Type B pancreatic cell (in vitro differentiated cells): ENCODE measurements around the gene HNRNPL. TPM values are rescaled to one million over a fixed set of nuclear protein-coding genes. Genes with fewer than 3 reads are reported as not detected.

Experiments used
- DNase-seq: peaks from one replicate; pipeline ENCODE4 v3.0.0; 2021; ENCODE audit warnings: mixed read lengths; ENCODE audit not compliant: unreplicated experiment; ENCODE audit errors: extremely low spot score
- H3K27ac Mint-ChIP-seq: 2 replicates; pipeline ENCODE4 v1.8.0; 2021; ENCODE audit warnings: mild to moderate bottlenecking, mixed read lengths
- H3K27me3 Mint-ChIP-seq: 2 replicates; pipeline ENCODE4 v1.8.0; 2021; ENCODE audit warnings: mixed read lengths
- H3K36me3 Mint-ChIP-seq: 2 replicates; pipeline ENCODE4 v1.8.0; 2021; ENCODE audit warnings: mixed read lengths
- H3K4me1 Mint-ChIP-seq: one replicate; pipeline ENCODE4 v1.8.0; 2021; ENCODE audit warnings: mixed read lengths; ENCODE audit not compliant: unreplicated experiment
- H3K4me3 Mint-ChIP-seq: 2 replicates; pipeline ENCODE4 v1.8.0; 2021; ENCODE audit warnings: mild to moderate bottlenecking, mixed read lengths
- H3K9me3 Mint-ChIP-seq: 2 replicates; pipeline ENCODE4 v1.8.0; 2021; ENCODE audit warnings: mixed read lengths
- CTCF ChIP-seq: fragments of 200-600 bp; sonication (generic); conservative IDR thresholded peaks from 2 replicates; pipeline ENCODE4 v1.5.0; 2021; ENCODE audit warnings: antibody characterized with exemption, mild to moderate bottlenecking
- total RNA-seq: library from RNA; stranded (reverse); gene quantifications from 2 replicates; pipeline ENCODE4 v1.2.1, GENCODE V29; 2021; ENCODE audit warnings: low replicate concordance

The HNRNPL gene
- total RNA-seq, 1 donor from 2014 or later, result 451 TPM

GRCh38 chr19:38880882-38881609, 31.3 kb upstream of the HNRNPL start:
- Mint-ChIP-seq H3K9me3 (no peaks in the 10 kb centered on the region), H3K4me3 (no peak overlapping the region), H3K27ac (no peak overlapping the region), H3K4me1 (peaks cover 4% of the 10 kb centered on the region), H3K27me3 (no peaks in the 10 kb centered on the region), H3K36me3 (no peaks in the 10 kb centered on the region)
- DNase-seq, result no peak
- no peak for TF ChIP-seq CTCF

- H3K27me3 Mint-ChIP-seq, result no peaks in the 10 kb centered on the region
- DNase-seq, result no peak
Measured at GRCh38 chr19:38880076-38880881, 30.5 kb upstream of the HNRNPL start.

GRCh38 chr19:38879400-38879751, 29.6 kb upstream of the HNRNPL start:
- no peak for DNase-seq
- no peak overlapping the region for H3K4me3 Mint-ChIP-seq
- TF ChIP-seq CTCF, result no peak

More at GRCh38 chr19:38880076-38880881, 30.5 kb upstream of the HNRNPL start:
- no peak overlapping the region for H3K27ac Mint-ChIP-seq
- no peak overlapping the region for H3K4me3 Mint-ChIP-seq
- no peaks in the 10 kb centered on the region for H3K36me3 Mint-ChIP-seq
- peaks cover 4% of the 10 kb centered on the region for H3K4me1 Mint-ChIP-seq
- H3K9me3 Mint-ChIP-seq, result no peaks in the 10 kb centered on the region
- no peak for TF ChIP-seq CTCF

GRCh38 chr19:38878575-38879399, 29.0 kb upstream of the HNRNPL start:
- no peak for TF ChIP-seq CTCF
- Mint-ChIP-seq H3K27me3 (no peaks in the 10 kb centered on the region), H3K27ac (peak overlapping the region; percentile 15), H3K36me3 (no peaks in the 10 kb centered on the region), H3K9me3 (no peaks in the 10 kb centered on the region), H3K4me1 (peaks cover 4% of the 10 kb centered on the region), H3K4me3 (no peak overlapping the region)
- no peak for DNase-seq

More at GRCh38 chr19:38879400-38879751, 29.6 kb upstream of the HNRNPL start:
- H3K9me3 Mint-ChIP-seq, result no peaks in the 10 kb centered on the region
- no peaks in the 10 kb centered on the region for H3K27me3 Mint-ChIP-seq
- H3K4me1 Mint-ChIP-seq, result peaks cover 4% of the 10 kb centered on the region
- no peak overlapping the region for H3K27ac Mint-ChIP-seq
- no peaks in the 10 kb centered on the region for H3K36me3 Mint-ChIP-seq

GRCh38 chr19:38877781-38878574, 28.2 kb upstream of the HNRNPL start, which contains the start of gene RINL:
Gene RINL (minus strand): TSS chr19:38878275. CDS start chr19:38876742, 1,533 bp downstream.
- Mint-ChIP-seq H3K27me3 (no peaks in the 10 kb centered on the region), H3K27ac (peak within 1 kb of the TSS; percentile 15), H3K4me1 (peaks cover 4% of the 10 kb centered on the region), H3K36me3 (no peaks in the 10 kb centered on the region), H3K4me3 (no peak within 1 kb of the TSS), H3K9me3 (no peaks in the 10 kb centered on the region)
- no peak for DNase-seq
- no peak for TF ChIP-seq CTCF
